HUES6 (cell line): ENCODE measurements around the gene BBIP1.

ENCODE experiments used
- H3K27ac ChIP-seq: 2 replicates; pipeline ENCODE4 v1.7.0; 2013; ENCODE audit warnings: low read depth, mild to moderate bottlenecking, low read length, inconsistent platforms
- H3K27me3 ChIP-seq: 2 replicates; pipeline ENCODE4 v1.6.1; 2013; ENCODE audit warnings: low read length; ENCODE audit not compliant: control insufficient read depth, insufficient read depth
- H3K36me3 ChIP-seq: 2 replicates; pipeline ENCODE4 v1.6.1; 2013; ENCODE audit warnings: low read length; ENCODE audit not compliant: control insufficient read depth, insufficient read depth
- H3K4me1 ChIP-seq: 2 replicates; pipeline ENCODE4 v1.6.1; 2013; ENCODE audit warnings: low read length; ENCODE audit not compliant: control insufficient read depth, insufficient read depth
- H3K4me3 ChIP-seq: 2 replicates; pipeline ENCODE4 v1.5.1; 2013; ENCODE audit warnings: low read depth, low read length
- H3K9ac ChIP-seq: one replicate; pipeline ENCODE4 v1.6.1; 2013; ENCODE audit warnings: mild to moderate bottlenecking, low read length
- H3K9me3 ChIP-seq: 2 replicates; pipeline ENCODE4 v1.6.1; 2013; ENCODE audit warnings: low read depth, low read length; ENCODE audit not compliant: control insufficient read depth, insufficient read depth

Gene BBIP1

GRCh38 chr10:110901954-110902819, 16.8 kb downstream of the BBIP1 start:
- Histone ChIP-seq H3K27ac (no peak overlapping the region), H3K4me3 (no peak overlapping the region), H3K4me1 (no peaks in the 10 kb centered on the region; the same call in 1 of the 2 replicates), H3K9me3 (no peaks in the 10 kb centered on the region), H3K27me3 (no peaks in the 10 kb centered on the region), H3K36me3 (peaks cover 6% of the 10 kb centered on the region; the same call in 1 of the 2 replicates), H3K9ac (no peak overlapping the region)

DNA sequence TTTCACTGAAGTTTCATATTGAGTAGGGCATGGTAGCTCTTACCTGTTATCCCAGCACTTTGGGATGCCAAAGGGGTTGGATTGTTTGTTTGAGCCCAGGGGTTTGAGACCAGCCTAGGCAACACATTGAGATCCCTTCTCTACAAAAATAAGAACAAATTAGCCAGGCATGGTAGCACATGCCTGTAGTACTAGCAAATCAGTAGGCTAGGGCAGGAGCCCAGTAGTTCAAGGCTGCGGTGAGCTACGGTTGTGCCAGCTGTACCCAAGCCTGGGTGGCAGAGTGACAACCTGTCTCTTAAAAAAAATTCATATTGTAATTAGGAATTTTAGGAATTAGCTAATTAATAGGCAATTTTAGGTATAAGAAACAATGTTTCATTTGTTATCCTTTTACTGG, 18.0 kb downstream of the BBIP1 start:
- H3K36me3 ChIP-seq: peaks cover 9% of the 10 kb centered on the region
- no peaks in the 10 kb centered on the region for H3K9me3 ChIP-seq
- H3K4me1 ChIP-seq: no peaks in the 10 kb centered on the region
- no peak overlapping the region for H3K4me3 ChIP-seq
- no peak overlapping the region for H3K9ac ChIP-seq
- H3K27me3 ChIP-seq: no peaks in the 10 kb centered on the region
- no peak overlapping the region for H3K27ac ChIP-seq

DNA sequence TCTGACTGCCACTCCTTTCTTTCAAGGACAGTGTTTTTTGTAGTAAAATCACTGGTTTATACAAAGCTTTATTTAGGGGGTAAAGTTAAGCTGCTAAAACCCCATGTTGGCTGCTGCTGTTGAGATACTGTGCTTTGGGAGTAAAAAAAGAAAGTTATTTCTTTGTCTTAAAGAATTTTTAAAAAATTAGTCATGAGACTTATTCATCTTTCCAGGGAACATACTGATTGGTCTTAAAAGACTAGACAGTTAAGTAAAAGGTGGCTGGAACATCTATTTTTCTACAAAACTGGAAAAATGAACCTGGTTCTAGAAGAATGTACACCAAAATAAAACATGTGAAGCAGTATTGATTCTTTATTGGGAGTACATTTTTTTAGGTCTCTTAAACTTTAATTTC, 20.6 kb downstream of the BBIP1 start:
- Histone ChIP-seq H3K36me3 (peaks cover 17% of the 10 kb centered on the region), H3K4me3 (no peak overlapping the region), H3K9me3 (no peaks in the 10 kb centered on the region), H3K27me3 (no peaks in the 10 kb centered on the region), H3K4me1 (no peaks in the 10 kb centered on the region), H3K9ac (no peak overlapping the region), H3K27ac (no peak overlapping the region)

DNA sequence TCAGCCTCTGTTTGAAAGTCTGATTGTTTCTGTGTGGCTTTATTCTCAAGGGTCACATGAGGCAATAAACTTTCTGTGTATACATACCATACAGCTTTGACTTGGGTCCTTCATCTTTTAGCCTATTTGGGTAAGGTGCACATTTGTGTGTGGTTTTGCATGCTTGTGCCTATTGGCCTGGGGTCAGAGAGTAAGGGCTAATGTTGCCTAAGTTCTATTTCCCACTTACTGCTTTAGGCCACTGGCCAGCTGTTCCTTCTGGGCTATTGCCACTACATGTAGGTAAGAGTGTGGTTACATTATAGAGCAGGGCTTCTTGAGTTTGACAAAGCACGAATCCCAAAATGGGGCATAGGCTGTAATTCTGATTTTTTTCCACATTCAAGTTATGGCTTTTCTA, 21.8 kb downstream of the BBIP1 start:
- no peak overlapping the region for H3K27ac ChIP-seq
- H3K9me3 ChIP-seq: no peaks in the 10 kb centered on the region
- no peak overlapping the region for H3K4me3 ChIP-seq
- peaks cover 17% of the 10 kb centered on the region for H3K36me3 ChIP-seq
- H3K9ac ChIP-seq: no peak overlapping the region
- H3K4me1 ChIP-seq: no peaks in the 10 kb centered on the region
- no peaks in the 10 kb centered on the region for H3K27me3 ChIP-seq

DNA sequence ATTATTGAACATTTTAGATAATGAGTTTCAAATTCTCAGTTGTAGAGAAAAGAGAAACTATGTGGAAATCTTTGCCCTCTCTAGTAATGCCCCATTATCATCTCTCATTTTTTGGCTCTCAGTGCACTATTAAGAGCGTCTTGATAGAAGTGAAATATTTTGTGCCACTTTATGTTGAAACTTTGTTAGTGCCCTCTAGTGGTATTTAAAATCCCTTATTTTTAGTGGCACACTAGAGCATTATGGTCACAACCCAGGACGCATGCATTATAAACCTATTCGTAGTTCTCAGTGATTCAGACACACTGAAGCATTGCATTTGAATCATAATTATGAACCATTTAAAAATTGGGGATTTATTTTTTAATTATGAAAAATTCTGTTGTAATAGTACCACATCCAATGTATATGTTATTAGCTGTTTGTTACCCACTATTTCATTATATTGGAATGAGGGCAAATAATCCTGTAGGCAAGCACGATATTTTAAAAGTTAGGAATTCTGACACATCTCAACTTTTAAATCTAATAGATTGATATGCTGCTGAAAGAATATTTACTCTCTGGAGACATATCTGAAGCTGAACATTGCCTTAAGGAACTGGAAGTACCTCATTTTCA, 25.3 kb downstream of the BBIP1 start:
- no peak overlapping the region for H3K4me3 ChIP-seq
- no peaks in the 10 kb centered on the region for H3K4me1 ChIP-seq
- no peak overlapping the region for H3K9ac ChIP-seq
- H3K27ac ChIP-seq: no peak overlapping the region
- H3K36me3 ChIP-seq: peaks cover 20% of the 10 kb centered on the region
- no peaks in the 10 kb centered on the region for H3K27me3 ChIP-seq
- H3K9me3 ChIP-seq: no peaks in the 10 kb centered on the region

DNA sequence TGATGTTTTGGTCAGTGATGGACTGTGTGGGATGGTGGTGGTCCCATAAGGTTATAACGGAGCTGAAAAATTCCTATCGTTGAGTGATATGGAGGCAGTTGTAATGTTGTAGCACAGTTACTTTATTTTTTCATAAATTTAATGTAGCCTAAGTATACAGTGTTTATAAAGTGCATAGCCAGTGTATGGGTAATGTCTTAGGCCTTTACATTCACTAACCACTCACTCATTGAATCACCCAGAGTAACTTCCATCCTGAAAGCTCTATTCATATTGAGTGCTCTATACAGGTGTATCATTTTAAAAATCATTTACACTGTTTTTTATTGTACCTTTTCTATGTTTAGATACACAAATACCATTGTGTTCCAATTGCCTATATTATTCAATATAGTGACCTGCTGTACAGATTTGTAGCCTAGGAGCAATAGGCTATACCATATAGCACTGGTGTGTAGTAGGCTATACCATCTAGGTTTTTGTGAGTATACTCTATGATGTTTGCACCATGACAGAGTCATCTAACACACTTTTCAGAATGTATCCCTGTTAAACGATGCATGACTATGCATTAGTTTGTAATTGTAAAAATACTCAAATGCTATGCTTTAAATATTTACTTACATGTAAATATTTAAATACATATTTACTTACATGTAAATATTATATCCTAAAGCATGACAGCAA, 26.2 kb downstream of the BBIP1 start:
- Histone ChIP-seq H3K27ac (no peak overlapping the region), H3K4me3 (no peak overlapping the region), H3K36me3 (peaks cover 21% of the 10 kb centered on the region), H3K9me3 (no peaks in the 10 kb centered on the region), H3K4me1 (no peaks in the 10 kb centered on the region), H3K27me3 (no peaks in the 10 kb centered on the region), H3K9ac (no peak overlapping the region)

GRCh38 chr10:110887560-110887959, 31.4 kb downstream of the BBIP1 start:
- no peaks in the 10 kb centered on the region for H3K9me3 ChIP-seq
- H3K9ac ChIP-seq: no peak overlapping the region
- no peak overlapping the region for H3K27ac ChIP-seq
- no peaks in the 10 kb centered on the region for H3K4me1 ChIP-seq
- H3K27me3 ChIP-seq: no peaks in the 10 kb centered on the region
- peaks cover 31% of the 10 kb centered on the region for H3K36me3 ChIP-seq
- no peak overlapping the region for H3K4me3 ChIP-seq

DNA sequence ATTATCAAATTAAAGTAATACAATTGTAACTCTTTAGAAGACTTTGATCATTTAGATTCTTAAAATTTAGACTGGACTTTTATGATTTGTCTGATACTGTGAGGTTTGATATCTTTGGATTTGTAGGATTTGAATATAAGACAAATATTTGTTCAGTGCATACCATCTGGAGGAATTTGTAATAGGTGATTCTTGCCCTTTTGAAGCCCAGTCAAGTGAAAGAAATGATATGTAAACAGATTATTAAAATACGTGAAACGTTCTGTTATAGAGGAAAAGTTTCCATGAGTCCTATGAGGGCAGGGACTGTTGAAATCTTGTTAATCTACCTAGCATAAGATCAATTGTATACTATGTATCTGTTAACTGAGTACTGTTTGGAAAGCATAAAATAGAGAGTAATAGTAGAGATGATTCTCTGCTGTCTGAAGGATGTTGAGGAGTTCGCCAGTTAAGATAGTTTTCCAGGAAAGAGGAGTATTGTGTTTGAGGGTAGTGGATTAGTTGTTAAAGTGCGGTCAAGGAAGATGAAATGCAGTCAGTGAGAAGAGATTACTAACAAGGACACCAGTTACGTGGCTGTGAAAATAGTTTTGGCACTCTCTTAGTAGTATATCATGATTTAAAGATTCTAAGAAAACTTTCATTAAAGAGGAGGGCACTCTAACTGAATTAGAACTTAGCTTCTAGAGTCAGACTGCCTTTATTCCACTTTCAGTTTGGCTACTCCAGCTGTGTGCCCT, 32.9 kb downstream of the BBIP1 start:
- Histone ChIP-seq H3K4me3 (no peak overlapping the region), H3K4me1 (no peaks in the 10 kb centered on the region), H3K9me3 (no peaks in the 10 kb centered on the region), H3K9ac (no peak overlapping the region), H3K36me3 (peaks cover 37% of the 10 kb centered on the region), H3K27ac (no peak overlapping the region), H3K27me3 (no peaks in the 10 kb centered on the region)

GRCh38 chr10:110883924-110884323, 35.1 kb downstream of the BBIP1 start:
- Histone ChIP-seq H3K36me3 (peaks cover 30% of the 10 kb centered on the region), H3K4me1 (no peaks in the 10 kb centered on the region), H3K27ac (no peak overlapping the region), H3K9ac (no peak overlapping the region), H3K4me3 (no peak overlapping the region), H3K9me3 (no peaks in the 10 kb centered on the region), H3K27me3 (no peaks in the 10 kb centered on the region)

GRCh38 chr10:110881905-110882304, 37.1 kb downstream of the BBIP1 start:
- H3K4me1 ChIP-seq: no peaks in the 10 kb centered on the region
- H3K27ac ChIP-seq: no peak overlapping the region
- no peaks in the 10 kb centered on the region for H3K27me3 ChIP-seq
- no peak overlapping the region for H3K4me3 ChIP-seq
- peaks cover 26% of the 10 kb centered on the region for H3K36me3 ChIP-seq
- H3K9me3 ChIP-seq: no peaks in the 10 kb centered on the region
- H3K9ac ChIP-seq: no peak overlapping the region
